ENCODE results near the gene FAR2.

DNA sequence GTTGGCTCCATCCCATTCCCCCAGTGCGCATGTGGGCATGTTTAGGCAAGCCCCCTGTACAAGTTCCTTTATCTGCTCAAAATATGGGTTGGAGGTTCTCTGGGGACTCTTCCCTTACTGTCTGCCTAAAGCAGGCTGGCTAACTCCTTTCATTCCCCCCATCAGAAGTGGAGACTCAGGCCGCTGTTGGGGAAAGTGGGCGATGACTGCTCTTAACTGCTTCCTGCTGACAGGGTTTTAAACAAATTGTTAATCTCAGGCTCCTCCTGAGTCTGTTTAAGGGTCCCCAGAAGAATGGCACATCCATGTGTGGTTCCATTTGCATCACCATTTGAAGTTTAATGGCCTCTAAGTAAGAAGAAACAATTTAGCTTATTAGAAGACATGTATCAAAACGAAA, 15.4 kb upstream of the FAR2 start:
- TF ChIP-seq, protein P1, sequence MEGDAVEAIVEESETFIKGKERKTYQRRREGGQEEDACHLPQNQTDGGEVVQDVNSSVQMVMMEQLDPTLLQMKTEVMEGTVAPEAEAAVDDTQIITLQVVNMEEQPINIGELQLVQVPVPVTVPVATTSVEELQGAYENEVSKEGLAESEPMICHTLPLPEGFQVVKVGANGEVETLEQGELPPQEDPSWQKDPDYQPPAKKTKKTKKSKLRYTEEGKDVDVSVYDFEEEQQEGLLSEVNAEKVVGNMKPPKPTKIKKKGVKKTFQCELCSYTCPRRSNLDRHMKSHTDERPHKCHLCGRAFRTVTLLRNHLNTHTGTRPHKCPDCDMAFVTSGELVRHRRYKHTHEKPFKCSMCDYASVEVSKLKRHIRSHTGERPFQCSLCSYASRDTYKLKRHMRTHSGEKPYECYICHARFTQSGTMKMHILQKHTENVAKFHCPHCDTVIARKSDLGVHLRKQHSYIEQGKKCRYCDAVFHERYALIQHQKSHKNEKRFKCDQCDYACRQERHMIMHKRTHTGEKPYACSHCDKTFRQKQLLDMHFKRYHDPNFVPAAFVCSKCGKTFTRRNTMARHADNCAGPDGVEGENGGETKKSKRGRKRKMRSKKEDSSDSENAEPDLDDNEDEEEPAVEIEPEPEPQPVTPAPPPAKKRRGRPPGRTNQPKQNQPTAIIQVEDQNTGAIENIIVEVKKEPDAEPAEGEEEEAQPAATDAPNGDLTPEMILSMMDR (conservative IDR thresholded peaks at IDR 0.05): no peak
- TF ChIP-seq ZFX (IDR thresholded peaks at IDR 0.05): no peak
